Measurements from ENCODE around the gene GATD1. TPM values are rescaled to one million over a fixed set of nuclear protein-coding genes. Genes with fewer than 3 reads are reported as not detected.

Gene GATD1
- total and polyA plus RNA-seq, 10 of the 15 experiments (the other 5 are each of a cell fraction or from before 2014, with no cell fraction given), result 1.2 to 92.6 (median 22.3) TPM

- TF ChIP-seq POLR2A (IDR thresholded peaks at IDR 0.05; ENCODE audit: low read depth, low read length) (peak; percentile 39; the same call in 1 of the 2 replicates), KLF5 (IDR thresholded peaks at IDR 0.05; ENCODE audit: partially characterized antibody) (no peak)
- CTCF ChIA-PET, result no interaction called here
- DNase-seq (ENCODE audit: low read depth, low spot score), result no peak
- no peak for ATAC-seq
- Histone ChIP-seq H3K27ac (ENCODE audit: control insufficient read depth, insufficient read depth) (no peak overlapping the region), H3K9ac (ENCODE audit: control insufficient read depth, insufficient read depth, low read length) (peak overlapping the region; percentile 27; the same call in 1 of the 2 replicates), H3K4me1 (ENCODE audit: control insufficient read depth, insufficient read depth, low read length) (peaks cover 13% of the 10 kb centered on the region), H2AFZ (ENCODE audit: control insufficient read depth, low read depth, low read length) (no peak overlapping the region), H3K36me3 (ENCODE audit: control insufficient read depth in 2 of 2, insufficient read depth in 2 of 2, low read length in 1 of 2) (peaks cover 0 to 24% of the 10 kb centered on the region in 2 experiments; a peak in 3 of 4 replicates), H3K4me3 (peak overlapping the region; percentile 57; the same call in 1 of the 2 replicates), H3K27me3 (replicated peaks in 1 of 2; ENCODE audit: control insufficient read depth in 2 of 2, insufficient read depth in 2 of 2, low read length in 1 of 2) (no peaks in the 10 kb centered on the region), H3K4me2 (ENCODE audit: control insufficient read depth, insufficient read depth) (peak overlapping the region; percentile 60), H3K79me2 (ENCODE audit: control insufficient read depth, insufficient read depth, low read length) (peaks cover 41% of the 10 kb centered on the region), H3K9me3 (replicated peaks; ENCODE audit: control insufficient read depth, insufficient read depth, low read length) (no peaks in the 10 kb centered on the region), H4K20me1 (ENCODE audit: control insufficient read depth, insufficient read depth) (no peaks in the 10 kb centered on the region)
- TSS peak; percentile 37 for BruUV-seq (replicated peaks)
- intact Hi-C loops (cut with micrococcal nuclease; ENCODE audit: unreplicated experiment) (no loop called here), in situ Hi-C loops (cut with MboI) (no loop called here)
- no peak for FAIRE-seq
- POLR2A ChIA-PET, result interaction anchor here (0.6 to 1.4 kb wide), 4 partner anchors 26 to 518 kb away, joined by 3 to 10 read pairs (median 4); no protein-coding TSS in a partner anchor
- SMC1A ChIA-PET (ENCODE audit: uncharacterized antibody, unreplicated experiment), result no interaction called here
- WGBS (ENCODE audit: insufficient coverage, insufficient replicate concordance, low lambda C conversion rate, missing lambda C conversion rate), result 82% methylated on average over 20 of the region's 20 CpGs
- RAD21 ChIA-PET (ENCODE audit: unreplicated experiment), result no interaction called here
Measured at GRCh38 chr11:774873-775592, 2.3 kb downstream of the GATD1 start.

DNA sequence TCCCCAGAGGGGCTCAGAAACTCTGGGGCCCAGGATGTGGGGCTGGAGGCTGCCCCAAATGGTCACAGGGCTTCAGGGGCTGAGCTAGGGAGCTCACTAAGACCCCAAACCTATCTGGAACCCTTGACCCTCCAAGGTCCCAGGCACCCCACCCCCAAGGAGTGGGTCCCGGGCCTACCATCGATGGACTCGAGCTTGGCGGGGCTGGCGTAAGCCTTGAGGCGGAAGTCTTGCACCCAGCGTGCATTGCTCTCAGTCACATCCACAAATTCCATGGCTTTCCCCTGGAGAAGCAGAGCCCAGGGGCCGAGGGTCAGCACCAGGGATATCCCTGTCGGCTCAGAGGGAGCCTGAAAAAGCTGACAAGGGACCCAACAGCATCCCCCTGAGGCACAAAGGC is 3.5 kb downstream of the GATD1 start:
- no peak for ATAC-seq
- ChIA-PET POLR2A (interaction anchor here (0.5 kb wide), 1 partner anchor 142 kb away, joined by 5 read pairs; no protein-coding TSS in a partner anchor), RAD21 (ENCODE audit: unreplicated experiment) (no interaction called here), CTCF (no interaction called here), SMC1A (ENCODE audit: uncharacterized antibody, unreplicated experiment) (no interaction called here)
- H3K4me3 ChIP-seq, result no peak overlapping the region
- peaks cover 13% of the 10 kb centered on the region for H3K4me1 ChIP-seq (ENCODE audit: control insufficient read depth, insufficient read depth, low read length)
- in situ Hi-C loops (cut with MboI), result no loop called here
- no peak for FAIRE-seq
- intact Hi-C loops (cut with micrococcal nuclease; ENCODE audit: unreplicated experiment), result no loop called here
- WGBS (ENCODE audit: insufficient coverage, insufficient replicate concordance, low lambda C conversion rate, missing lambda C conversion rate), result 94% methylated on average over 9 of the region's 9 CpGs
- DNase-seq (ENCODE audit: low read depth, low spot score), result no peak
- H3K9ac ChIP-seq (ENCODE audit: control insufficient read depth, insufficient read depth, low read length), result no peak overlapping the region
- no peak overlapping the region for H2AFZ ChIP-seq (ENCODE audit: control insufficient read depth, low read depth, low read length)
- H3K79me2 ChIP-seq (ENCODE audit: control insufficient read depth, insufficient read depth, low read length), result peaks cover 41% of the 10 kb centered on the region
- H3K36me3 ChIP-seq (ENCODE audit: control insufficient read depth in 2 of 2, insufficient read depth in 2 of 2, low read length in 1 of 2), result peaks cover 0 to 27% of the 10 kb centered on the region in 2 experiments; a peak in 3 of 4 replicates
- BruUV-seq (replicated peaks), result no TSS peak
- H3K27ac ChIP-seq (ENCODE audit: control insufficient read depth, insufficient read depth), result no peak overlapping the region
- no peaks in the 10 kb centered on the region for H3K9me3 ChIP-seq (replicated peaks; ENCODE audit: control insufficient read depth, insufficient read depth, low read length)
- H4K20me1 ChIP-seq (ENCODE audit: control insufficient read depth, insufficient read depth), result no peaks in the 10 kb centered on the region
- H3K27me3 ChIP-seq (replicated peaks in 1 of 2; ENCODE audit: control insufficient read depth in 2 of 2, insufficient read depth in 2 of 2, low read length in 1 of 2), result no peaks in the 10 kb centered on the region
- no peak overlapping the region for H3K4me2 ChIP-seq (ENCODE audit: control insufficient read depth, insufficient read depth)
- TF ChIP-seq POLR2AphosphoS2 (IDR thresholded peaks at IDR 0.05; ENCODE audit: low read depth, low read length) (no peak), ZBTB33 (IDR thresholded peaks at IDR 0.05) (no peak), CHD2 (IDR thresholded peaks at IDR 0.05; ENCODE audit: borderline replicate concordance, low read depth, low read length) (no peak), NR2C1 (IDR thresholded peaks at IDR 0.05) (no peak), HDAC2 (IDR thresholded peaks at IDR 0.05) (no peak)
- TF ChIP-seq, protein P1, sequence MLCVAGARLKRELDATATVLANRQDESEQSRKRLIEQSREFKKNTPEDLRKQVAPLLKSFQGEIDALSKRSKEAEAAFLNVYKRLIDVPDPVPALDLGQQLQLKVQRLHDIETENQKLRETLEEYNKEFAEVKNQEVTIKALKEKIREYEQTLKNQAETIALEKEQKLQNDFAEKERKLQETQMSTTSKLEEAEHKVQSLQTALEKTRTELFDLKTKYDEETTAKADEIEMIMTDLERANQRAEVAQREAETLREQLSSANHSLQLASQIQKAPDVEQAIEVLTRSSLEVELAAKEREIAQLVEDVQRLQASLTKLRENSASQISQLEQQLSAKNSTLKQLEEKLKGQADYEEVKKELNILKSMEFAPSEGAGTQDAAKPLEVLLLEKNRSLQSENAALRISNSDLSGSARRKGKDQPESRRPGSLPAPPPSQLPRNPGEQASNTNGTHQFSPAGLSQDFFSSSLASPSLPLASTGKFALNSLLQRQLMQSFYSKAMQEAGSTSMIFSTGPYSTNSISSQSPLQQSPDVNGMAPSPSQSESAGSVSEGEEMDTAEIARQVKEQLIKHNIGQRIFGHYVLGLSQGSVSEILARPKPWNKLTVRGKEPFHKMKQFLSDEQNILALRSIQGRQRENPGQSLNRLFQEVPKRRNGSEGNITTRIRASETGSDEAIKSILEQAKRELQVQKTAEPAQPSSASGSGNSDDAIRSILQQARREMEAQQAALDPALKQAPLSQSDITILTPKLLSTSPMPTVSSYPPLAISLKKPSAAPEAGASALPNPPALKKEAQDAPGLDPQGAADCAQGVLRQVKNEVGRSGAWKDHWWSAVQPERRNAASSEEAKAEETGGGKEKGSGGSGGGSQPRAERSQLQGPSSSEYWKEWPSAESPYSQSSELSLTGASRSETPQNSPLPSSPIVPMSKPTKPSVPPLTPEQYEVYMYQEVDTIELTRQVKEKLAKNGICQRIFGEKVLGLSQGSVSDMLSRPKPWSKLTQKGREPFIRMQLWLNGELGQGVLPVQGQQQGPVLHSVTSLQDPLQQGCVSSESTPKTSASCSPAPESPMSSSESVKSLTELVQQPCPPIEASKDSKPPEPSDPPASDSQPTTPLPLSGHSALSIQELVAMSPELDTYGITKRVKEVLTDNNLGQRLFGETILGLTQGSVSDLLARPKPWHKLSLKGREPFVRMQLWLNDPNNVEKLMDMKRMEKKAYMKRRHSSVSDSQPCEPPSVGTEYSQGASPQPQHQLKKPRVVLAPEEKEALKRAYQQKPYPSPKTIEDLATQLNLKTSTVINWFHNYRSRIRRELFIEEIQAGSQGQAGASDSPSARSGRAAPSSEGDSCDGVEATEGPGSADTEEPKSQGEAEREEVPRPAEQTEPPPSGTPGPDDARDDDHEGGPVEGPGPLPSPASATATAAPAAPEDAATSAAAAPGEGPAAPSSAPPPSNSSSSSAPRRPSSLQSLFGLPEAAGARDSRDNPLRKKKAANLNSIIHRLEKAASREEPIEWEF (IDR thresholded peaks at IDR 0.05; ENCODE audit: insufficient replicate concordance, low read depth, low read length), result no peak

Data from GM12878 (cell line).